ENCODE data around the gene TYW3. TPM values are rescaled to one million over a fixed set of nuclear protein-coding genes. Genes with fewer than 3 reads are reported as not detected.

Gene TYW3
- total RNA-seq, 2 donors from 2014 or later: 8.5 to 16.7 TPM

- H3K4me1 ChIP-seq: no peaks in the 10 kb centered on the region
- H3K27me3 ChIP-seq: no peaks in the 10 kb centered on the region
- TF ChIP-seq CTCF (IDR thresholded peaks at IDR 0.05): no peak
- no peak overlapping the region for H3K9ac ChIP-seq (ENCODE audit: low read depth in 2 of 2, low read length in 2 of 2)
- intact Hi-C loops (cut with DNase I): no loop called here
- no peak overlapping the region for H3K27ac ChIP-seq
- H3K9me3 ChIP-seq: no peaks in the 10 kb centered on the region
- H3K36me3 ChIP-seq: no peaks in the 10 kb centered on the region
- no peak overlapping the region for H3K4me3 ChIP-seq
- no peak for DNase-seq
Measured at GRCh38 chr1:74690364-74690696, 42.6 kb upstream of the TYW3 start.

GRCh38 chr1:74690909-74691308, 42.0 kb upstream of the TYW3 start:
- no peak overlapping the region for H3K27ac ChIP-seq
- DNase-seq: no peak
- no peak for TF ChIP-seq CTCF (IDR thresholded peaks at IDR 0.05)
- H3K27me3 ChIP-seq: no peaks in the 10 kb centered on the region
- H3K9me3 ChIP-seq: no peaks in the 10 kb centered on the region
- H3K4me3 ChIP-seq: no peak overlapping the region
- no peaks in the 10 kb centered on the region for H3K4me1 ChIP-seq
- H3K36me3 ChIP-seq: no peaks in the 10 kb centered on the region
- intact Hi-C loops (cut with DNase I): no loop called here
- no peak overlapping the region for H3K9ac ChIP-seq (ENCODE audit: low read depth in 2 of 2, low read length in 2 of 2)

- no peak for TF ChIP-seq CTCF (IDR thresholded peaks at IDR 0.05)
- no peak for DNase-seq
- H3K27me3 ChIP-seq: no peaks in the 10 kb centered on the region
- no peaks in the 10 kb centered on the region for H3K4me1 ChIP-seq
- intact Hi-C loops (cut with DNase I): no loop called here
- H3K4me3 ChIP-seq: no peak overlapping the region
- no peaks in the 10 kb centered on the region for H3K9me3 ChIP-seq
- no peaks in the 10 kb centered on the region for H3K36me3 ChIP-seq
- H3K27ac ChIP-seq: no peak overlapping the region
- H3K9ac ChIP-seq (ENCODE audit: low read depth in 2 of 2, low read length in 2 of 2): no peak overlapping the region
Measured at GRCh38 chr1:74693473-74693872, 39.5 kb upstream of the TYW3 start.

- H3K4me3 ChIP-seq: no peak overlapping the region
- DNase-seq: no peak
- H3K36me3 ChIP-seq: no peaks in the 10 kb centered on the region
- no peak overlapping the region for H3K27ac ChIP-seq
- no peak for TF ChIP-seq CTCF (IDR thresholded peaks at IDR 0.05)
- H3K27me3 ChIP-seq: no peaks in the 10 kb centered on the region
- no peaks in the 10 kb centered on the region for H3K9me3 ChIP-seq
- intact Hi-C loops (cut with DNase I): no loop called here
- H3K4me1 ChIP-seq: no peaks in the 10 kb centered on the region
- H3K9ac ChIP-seq (ENCODE audit: low read depth in 2 of 2, low read length in 2 of 2): no peak overlapping the region
Measured at GRCh38 chr1:74697832-74698231, 35.1 kb upstream of the TYW3 start.

GRCh38 chr1:74699331-74699730, 33.6 kb upstream of the TYW3 start:
- intact Hi-C loops (cut with DNase I): no loop called here
- no peak for TF ChIP-seq CTCF (IDR thresholded peaks at IDR 0.05)
- Histone ChIP-seq H3K9me3 (no peaks in the 10 kb centered on the region), H3K4me3 (no peak overlapping the region), H3K9ac (ENCODE audit: low read depth in 2 of 2, low read length in 2 of 2) (no peak overlapping the region), H3K4me1 (no peaks in the 10 kb centered on the region), H3K27ac (no peak overlapping the region), H3K27me3 (no peaks in the 10 kb centered on the region), H3K36me3 (no peaks in the 10 kb centered on the region)
- DNase-seq: no peak

Data from colonic mucosa (tissue), 4 donors.